Mucosa of descending colon (tissue), 3 donors: ENCODE results near the gene SMAD9. TPM values are rescaled to one million over a fixed set of nuclear protein-coding genes. Genes with fewer than 3 reads are reported as not detected.

Experiments used
- ATAC-seq: fragments of 200-7000 bp; cut with Tn5 transposase; one replicate; pipeline ENCODE4 v1.9.1; 2020; ENCODE audit warnings: mild to moderate bottlenecking, moderate library complexity
- DNase-seq, 3 donors: peaks; one replicate each; pipeline ENCODE4 v3.0.0-alpha.2; 2020
- H3K36me3 ChIP-seq: fragments of 200-600 bp; one replicate; pipeline ENCODE4 v1.8.0; 2021; ENCODE audit warnings: low read depth, mild to moderate bottlenecking
- H3K4me1 ChIP-seq: fragments of 200-600 bp; one replicate; pipeline ENCODE4 v1.8.0; 2021; ENCODE audit warnings: low read depth, mild to moderate bottlenecking
- H3K4me3 ChIP-seq: fragments of 200-600 bp; one replicate; pipeline ENCODE4 v1.8.0; 2021; ENCODE audit warnings: mild to moderate bottlenecking
- H3K9me3 ChIP-seq: fragments of 200-600 bp; one replicate; pipeline ENCODE4 v1.8.0; 2021; ENCODE audit warnings: mild to moderate bottlenecking
- CTCF ChIP-seq: fragments of 200-600 bp; IDR thresholded peaks from one replicate; pipeline ENCODE4 v1.8.0; 2022; ENCODE audit warnings: antibody characterized with exemption, mild to moderate bottlenecking
- intact Hi-C, 2 donors: fragments of 100-400 bp; cut with DNase I in 1 of 2; cut with micrococcal nuclease in 1 of 2; formaldehyde crosslinking; loops; one replicate each; pipeline versions ENCODE4 v1.11.0 to v1.11.1; 2022; cut with DNase I, micrococcal nuclease
- total RNA-seq, 3 donors: library from RNA; stranded (reverse); fragmentation: NEBNext Ultra II Directional in 2 of 3; extraction: Animal tissue kit (Norgen Biotek cat#: 25700) in 2 of 3; gene quantifications; one replicate each; pipeline versions ENCODE4 v1.2.1 to v1.2.4, GENCODE V29; 2021 to 2023
- donor health status: DM: no; HTN: no; CAD: no; lungs with moderate emphysema.
- donor health status: DM: no; HTN: no; CAD: no.
- donor health status: DM: no; HTN: yes; CAD: no.

Gene SMAD9
- total RNA-seq, 3 donors from 2014 or later, result 9.0 to 21.6 (median 16.2) TPM

- intact Hi-C loops, result no loop called here
- no peak for TF ChIP-seq CTCF
- H3K4me1 ChIP-seq, result peaks cover 8% of the 10 kb centered on the region
These were observed 101.8 kb downstream of the SMAD9 start for GRCh38 chr13:36817996-36818803.

GRCh38 chr13:36815062-36815461 lies 105.0 kb downstream of the SMAD9 start:
- Histone ChIP-seq H3K4me3 (no peak overlapping the region), H3K4me1 (peaks cover 1% of the 10 kb centered on the region), H3K9me3 (no peaks in the 10 kb centered on the region), H3K36me3 (no peaks in the 10 kb centered on the region)
- DNase-seq (no peak), ATAC-seq (no peak)
- intact Hi-C loops, result no loop called here
- no peak for TF ChIP-seq CTCF

More at GRCh38 chr13:36817996-36818803, 101.8 kb downstream of the SMAD9 start:
- no peak for DNase-seq
- ATAC-seq, result peak; percentile 19
- no peaks in the 10 kb centered on the region for H3K9me3 ChIP-seq
- no peaks in the 10 kb centered on the region for H3K36me3 ChIP-seq
- peak overlapping the region; percentile 62 for H3K4me3 ChIP-seq

GRCh38 chr13:36814465-36814864 lies 105.6 kb downstream of the SMAD9 start:
- ATAC-seq (no peak), DNase-seq (peak in 1 of 3 donors; percentile 32)
- H3K36me3 ChIP-seq, result no peaks in the 10 kb centered on the region
- no peaks in the 10 kb centered on the region for H3K4me1 ChIP-seq
- TF ChIP-seq CTCF, result no peak
- H3K4me3 ChIP-seq, result no peak overlapping the region
- intact Hi-C loops, result no loop called here
- H3K9me3 ChIP-seq, result no peaks in the 10 kb centered on the region

GRCh38 chr13:36813225-36813624 lies 106.8 kb downstream of the SMAD9 start:
- Histone ChIP-seq H3K4me1 (no peaks in the 10 kb centered on the region), H3K9me3 (no peaks in the 10 kb centered on the region), H3K36me3 (no peaks in the 10 kb centered on the region), H3K4me3 (no peak overlapping the region)
- TF ChIP-seq CTCF, result no peak
- ATAC-seq (no peak), DNase-seq (no peak)
- intact Hi-C loops, result no loop called here

GRCh38 chr13:36807616-36808015 lies 112.4 kb downstream of the SMAD9 start:
- intact Hi-C loops, result no loop called here
- Histone ChIP-seq H3K36me3 (no peaks in the 10 kb centered on the region), H3K4me3 (no peak overlapping the region), H3K9me3 (no peaks in the 10 kb centered on the region), H3K4me1 (no peaks in the 10 kb centered on the region)
- no peak for TF ChIP-seq CTCF
- DNase-seq (no peak), ATAC-seq (no peak)
